ENCODE data around the gene C10orf105.

C10orf105 gene, protein sequence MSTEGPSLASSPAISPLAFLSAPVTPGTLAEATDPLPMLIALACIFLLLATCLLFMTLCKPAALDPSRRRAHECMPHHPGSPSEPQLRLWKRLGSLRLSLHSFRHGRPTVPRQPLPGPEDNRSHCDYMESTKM

DNA sequence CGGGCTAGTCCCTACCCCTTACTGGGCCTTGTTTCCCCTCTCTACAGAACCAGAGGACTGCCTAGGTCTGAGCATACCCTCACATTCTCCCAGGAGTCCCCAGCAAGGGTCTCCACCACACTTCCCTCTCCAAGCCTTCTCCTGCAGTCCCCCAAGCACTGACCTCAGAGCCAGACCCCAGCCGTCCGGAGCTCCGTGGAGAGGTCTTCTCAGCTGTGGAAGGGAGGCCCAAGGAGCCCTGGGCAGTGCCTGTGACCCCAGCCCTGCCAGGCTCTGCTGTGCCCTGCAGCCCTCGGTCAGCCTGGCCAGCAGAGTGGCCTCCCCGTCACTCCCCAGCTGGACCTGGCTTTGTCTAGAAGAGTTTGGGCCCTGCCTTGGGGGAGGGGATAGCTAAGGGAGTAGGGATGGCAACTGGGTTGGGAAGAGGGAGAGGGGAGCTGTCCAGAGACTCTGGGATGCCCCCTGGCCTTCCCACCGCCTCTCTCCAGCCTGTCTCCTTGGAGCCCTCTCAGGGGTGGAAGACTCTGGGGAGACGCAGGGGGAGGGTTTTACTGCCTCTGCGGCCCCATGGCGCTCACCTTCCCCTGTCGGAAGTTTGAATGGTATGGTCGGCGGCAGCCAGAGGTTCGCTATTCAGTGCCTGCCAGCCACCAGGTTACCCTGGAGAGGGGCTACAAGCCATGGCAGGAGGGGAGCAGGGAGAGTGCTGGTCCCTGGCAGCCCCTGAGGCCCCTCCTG is at the start of gene C10orf105:
C10orf105 (minus strand) TSS at position 315 of the 738 bp plus-strand sequence. CDS start 3,441 bp downstream, outside the sequence.
- DNase-seq: peak; percentile 61

DNA sequence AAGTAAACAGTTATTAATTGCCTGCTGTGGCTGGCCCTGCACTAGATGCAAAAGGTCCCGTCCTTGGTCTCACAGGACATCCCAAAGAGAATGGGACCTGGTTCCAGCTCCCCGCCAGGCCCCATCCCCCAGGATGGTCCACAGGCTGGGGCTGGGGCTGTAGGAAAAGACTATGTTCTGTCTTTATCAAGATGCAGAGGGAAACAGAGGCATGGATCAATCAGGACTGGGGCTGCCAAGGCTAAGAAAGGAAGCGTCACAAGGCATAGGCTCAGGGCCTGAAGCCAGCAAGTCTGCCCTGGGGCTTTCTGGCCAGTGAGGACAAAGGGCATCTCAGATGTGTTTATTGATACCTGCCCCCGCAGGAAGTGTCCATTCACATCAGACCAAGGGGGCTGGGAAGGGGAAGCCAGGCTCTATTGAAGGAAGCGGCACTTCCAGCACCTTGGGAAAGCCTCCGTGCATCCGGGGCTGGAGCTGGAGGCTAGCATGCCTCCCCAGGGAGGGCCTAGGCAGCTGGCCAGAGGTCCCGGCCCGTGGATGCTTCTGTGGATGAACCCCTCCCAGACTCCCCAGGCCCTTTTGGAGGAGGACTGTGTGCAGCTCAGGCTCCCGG is 48.0 kb upstream of the C10orf105 start:
- DNase-seq: no peak

DNA sequence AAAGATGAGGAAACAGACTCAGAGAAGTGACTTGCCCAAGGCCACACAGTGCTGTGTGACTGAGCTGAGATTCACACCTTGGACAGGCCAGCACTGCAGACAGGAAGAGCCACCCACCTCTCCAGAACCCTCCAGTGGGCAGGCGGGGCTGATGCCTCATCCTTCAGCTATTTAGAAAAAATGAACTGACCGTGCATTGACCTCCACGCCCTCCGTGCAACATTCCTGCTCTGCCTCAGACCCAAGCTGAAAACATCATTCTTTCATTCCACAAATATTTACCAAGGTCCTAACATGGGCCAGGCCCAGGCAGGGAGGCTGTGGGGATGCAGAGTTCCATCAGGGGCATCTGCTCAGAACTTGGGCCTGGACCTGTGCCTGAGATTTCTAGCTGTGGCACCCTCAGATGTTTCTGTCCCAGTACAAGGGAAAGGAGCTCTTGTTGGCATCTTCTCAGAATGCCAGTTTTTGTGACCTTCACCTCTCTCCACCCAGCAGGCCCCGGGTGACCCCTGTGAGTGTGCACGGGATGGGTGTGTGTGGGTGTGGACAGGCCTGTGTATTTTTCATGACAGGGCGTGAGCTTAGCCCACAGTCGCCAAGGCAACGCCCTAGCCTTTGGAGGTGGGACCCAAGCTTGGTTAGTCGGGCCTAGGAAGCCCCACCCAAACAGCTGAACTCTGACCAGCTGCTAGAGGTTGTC is 47.3 kb upstream of the C10orf105 start:
- DNase-seq: peak; percentile 55

DNA sequence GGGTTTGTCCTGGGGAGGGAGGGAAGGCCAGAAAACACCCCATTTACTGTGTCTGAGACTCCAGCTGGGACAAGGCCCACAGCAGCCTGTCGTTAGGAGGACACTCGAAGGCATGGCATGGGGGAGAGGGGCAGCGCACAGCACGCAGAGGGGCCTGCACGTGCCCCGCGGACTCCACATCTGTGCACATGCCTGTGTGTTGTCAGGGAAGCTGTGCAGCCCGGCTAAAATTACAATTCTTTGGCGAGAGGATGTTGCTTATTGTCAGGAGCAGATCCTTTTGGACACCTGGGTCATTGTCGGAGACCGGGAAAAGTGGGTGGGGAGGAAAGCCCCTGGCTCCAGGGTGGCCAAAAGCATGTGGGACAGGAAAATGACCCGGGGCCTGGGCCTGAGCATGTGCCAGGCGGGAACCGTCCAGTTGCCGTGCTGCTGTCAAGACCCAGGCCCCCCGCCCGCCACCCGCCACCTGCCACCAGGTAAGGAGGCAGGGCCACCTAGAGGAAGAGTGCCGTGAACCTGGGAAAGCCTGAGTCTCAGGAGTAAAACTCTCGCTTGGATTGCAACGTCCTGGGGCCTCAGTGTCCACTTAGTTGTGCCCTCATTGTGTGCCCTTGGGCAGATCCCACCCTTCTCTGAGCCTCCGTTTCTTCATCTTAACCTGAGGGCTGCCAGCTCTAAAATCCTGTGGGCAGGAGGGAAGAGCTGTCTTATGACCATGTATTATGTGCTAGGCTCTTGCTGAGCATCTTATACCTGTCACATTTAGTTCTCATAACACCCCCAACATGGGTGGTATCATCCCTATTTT is 46.5 kb upstream of the C10orf105 start:
- no peak for DNase-seq

DNA sequence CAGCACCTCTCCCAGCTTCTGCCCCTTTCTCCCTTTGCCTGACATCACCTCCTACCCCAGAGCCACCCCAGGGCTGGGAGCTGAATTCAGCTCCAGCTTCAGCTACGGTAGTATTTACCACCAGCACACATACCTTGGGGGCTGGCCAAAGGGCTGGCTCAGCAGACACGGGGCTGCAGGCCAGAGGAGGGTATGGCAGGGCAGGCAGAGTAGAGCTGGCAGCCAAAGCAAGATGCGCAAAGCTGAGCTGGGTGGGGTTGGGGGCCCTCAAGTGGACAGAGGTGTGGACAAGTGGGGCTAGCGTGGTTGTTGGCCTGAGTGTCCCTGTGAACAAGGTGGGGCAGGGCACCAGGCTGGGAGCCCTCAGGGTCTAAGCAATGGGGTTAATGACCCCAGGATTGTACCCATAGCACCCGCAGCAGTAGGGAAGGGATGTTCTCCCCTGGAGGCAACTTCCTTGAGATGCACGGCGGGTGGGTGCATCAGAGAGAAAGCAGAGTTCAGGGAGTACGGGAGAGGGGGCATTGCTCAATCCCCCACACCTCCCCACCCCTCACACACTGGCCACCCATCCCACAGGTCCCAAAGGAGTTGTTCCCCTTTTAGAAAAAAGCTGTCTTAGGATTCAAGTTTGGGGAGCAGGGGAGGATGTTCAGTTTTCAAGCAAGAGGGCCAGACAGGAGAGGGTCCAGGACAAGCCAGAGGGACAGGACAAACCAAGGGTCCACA is 45.8 kb upstream of the C10orf105 start:
- no peak for DNase-seq

DNA sequence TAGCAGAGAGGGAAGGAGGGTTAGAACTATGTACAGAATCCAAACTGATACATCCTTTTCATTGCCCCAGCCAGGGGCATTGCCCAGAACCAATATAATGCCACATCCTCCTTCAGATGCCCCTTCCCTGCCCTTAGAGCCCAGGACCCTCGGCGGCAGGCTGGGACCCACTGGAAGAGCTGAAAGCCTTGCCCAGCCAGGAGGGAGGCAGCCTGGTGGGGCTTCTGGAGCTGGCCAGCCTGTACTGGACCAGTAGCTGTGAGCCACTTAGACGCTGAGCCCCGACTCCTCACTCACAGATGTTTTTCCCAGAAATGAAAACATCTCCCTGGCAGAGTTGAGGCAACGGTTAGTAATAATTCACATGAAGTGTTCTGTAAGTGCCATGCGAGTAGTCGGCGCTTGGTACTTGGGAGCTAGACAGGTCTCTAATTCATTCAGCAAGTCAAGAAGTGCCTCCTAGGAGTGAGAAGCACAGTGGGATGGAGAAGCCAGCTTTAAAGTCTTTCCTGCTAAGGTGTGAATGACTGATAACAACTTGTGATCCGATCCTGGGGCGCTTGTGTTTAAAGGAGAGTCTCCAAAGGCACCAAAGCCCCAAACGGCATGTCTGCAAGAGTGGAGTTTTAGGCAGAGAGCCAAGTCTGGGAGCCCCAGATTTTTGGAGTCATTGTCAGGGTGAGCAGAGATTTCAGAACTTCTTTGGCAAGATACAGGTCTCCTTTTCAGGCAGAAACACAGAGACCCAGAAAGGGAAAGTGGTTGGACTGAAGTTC is 44.0 kb upstream of the C10orf105 start:
- no peak for DNase-seq

DNA sequence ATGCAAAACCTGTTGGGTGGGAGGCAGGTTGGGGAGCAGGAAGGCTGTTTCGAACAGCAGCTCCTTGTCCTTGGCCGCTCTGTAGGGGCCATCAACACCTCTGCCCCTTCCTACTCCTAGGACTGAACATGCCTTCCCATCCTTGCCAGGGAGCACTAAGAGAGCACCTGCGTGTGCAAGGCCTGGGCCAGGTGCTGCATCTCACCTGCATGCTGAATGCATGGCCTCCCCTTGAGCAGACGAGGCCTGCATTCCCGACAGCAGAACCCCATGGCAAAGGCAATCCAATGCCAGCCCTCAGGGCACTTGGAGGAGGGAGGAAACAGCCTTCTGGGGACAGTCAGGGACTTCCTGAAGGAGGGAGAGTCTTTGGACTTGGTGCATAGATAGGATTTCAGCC is 42.7 kb upstream of the C10orf105 start:
- no peak for DNase-seq

DNA sequence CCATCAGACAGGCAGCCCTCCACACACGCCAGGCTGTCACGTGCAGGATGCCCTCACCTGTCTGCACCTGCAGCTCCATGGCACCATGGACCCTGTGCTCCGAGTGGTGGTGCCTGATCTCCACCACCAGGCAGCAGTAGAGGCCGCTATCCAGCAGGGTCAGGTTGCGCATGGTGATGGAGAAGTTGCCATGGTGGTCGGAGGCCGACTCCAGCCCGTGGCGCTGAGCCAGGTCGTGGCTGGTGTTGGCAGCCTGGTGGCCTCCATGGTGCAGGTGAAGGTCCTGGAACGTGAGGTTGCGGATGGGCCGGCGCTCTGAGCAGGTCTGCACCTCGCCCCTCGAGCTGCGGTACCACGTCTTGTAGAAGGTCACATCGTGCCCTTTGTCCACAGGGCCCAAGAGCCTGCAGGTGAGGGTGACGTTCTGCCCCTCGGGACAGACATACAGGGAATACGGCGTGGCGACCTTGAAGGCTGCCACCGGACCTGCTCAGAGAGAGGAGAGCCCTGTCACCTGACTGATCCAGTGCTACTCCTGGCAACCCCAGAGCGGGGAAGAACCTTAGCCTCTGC is 42.0 kb upstream of the C10orf105 start:
- DNase-seq: no peak

DNA sequence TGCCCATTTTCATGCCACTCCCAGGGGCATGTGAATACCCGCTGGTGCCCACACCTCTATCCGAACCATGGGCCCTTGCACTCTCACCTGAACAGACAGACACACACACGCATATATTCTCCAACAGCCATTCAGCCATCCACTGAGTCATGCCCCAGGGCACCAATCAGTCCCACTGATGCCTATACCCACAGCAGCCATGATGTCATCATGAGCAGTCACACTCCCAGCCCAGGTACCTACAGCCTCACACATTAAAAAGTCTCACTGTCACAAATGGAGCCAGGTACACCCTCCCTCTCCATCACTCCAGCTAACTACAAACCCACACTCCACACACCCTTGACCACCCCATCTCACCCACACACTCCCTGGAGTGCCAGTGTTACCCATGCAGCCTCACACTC is 41.5 kb upstream of the C10orf105 start:
- DNase-seq: no peak

DNA sequence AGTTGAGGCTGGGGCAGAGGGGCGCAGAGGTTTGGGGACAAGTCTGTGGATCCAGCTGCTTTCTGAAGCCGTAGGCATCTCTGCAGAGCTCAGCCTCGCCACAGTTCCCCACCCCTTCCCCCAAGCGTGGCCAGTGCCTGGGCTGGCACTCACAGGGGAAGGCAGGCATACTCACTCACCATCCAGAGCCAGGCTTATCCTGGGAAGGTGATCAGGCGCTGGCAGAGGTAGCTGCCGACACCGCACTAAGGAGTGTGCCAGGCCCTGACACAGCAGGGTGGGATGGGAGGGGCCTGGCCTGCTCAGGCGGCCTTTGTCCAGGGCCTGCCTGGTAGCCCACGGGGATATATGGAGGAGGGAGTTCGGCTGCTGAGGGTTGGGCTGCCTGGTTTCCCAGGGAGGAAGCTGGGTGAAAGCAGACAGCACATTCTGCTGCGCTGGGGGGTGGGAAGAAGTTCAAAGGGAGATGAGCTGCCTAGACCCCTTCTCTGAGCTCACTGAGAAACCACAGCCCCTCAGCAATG is 37.9 kb upstream of the C10orf105 start:
- DNase-seq: no peak

DNA sequence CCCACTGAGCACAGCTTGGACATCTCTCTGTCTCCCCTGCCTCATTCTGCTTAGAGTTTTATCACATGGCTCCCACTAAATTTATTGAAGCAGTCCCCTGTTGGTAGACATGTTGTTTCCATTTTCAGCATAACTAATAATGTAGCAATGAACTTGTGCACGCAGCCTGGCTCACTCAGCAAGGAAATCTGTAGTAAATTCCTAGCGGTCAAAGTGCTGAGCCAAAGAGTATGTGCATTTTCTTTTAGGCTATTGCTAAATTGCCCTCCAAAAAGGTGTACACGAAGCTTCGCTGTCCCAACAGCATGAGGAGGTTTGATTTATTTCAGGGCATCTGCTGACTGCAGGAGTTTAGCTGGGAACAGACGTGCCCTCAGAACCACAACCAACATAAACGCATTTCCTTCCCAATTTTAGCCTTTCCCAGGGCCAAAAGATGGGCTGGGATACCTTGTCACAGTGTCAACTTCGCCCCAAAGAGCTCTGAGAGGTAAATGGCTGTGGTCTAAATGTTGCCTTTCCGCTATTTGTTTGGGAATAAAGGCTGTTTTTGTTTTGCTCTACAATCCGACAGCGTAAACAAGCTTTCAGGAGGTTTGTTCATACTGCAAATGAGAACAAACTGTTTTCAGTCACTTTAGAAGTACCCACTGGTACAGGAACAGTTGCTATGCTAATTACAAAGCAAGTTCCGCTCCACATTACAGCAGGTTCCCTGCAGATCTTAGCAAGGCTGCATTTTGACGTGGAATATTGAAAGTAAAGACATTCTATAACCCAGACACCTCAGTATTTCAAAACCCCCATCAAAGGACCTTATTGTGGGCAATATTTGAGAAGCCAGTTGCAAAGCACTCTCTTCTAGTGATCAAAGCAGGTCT is 37.0 kb upstream of the C10orf105 start:
- no peak for DNase-seq

DNA sequence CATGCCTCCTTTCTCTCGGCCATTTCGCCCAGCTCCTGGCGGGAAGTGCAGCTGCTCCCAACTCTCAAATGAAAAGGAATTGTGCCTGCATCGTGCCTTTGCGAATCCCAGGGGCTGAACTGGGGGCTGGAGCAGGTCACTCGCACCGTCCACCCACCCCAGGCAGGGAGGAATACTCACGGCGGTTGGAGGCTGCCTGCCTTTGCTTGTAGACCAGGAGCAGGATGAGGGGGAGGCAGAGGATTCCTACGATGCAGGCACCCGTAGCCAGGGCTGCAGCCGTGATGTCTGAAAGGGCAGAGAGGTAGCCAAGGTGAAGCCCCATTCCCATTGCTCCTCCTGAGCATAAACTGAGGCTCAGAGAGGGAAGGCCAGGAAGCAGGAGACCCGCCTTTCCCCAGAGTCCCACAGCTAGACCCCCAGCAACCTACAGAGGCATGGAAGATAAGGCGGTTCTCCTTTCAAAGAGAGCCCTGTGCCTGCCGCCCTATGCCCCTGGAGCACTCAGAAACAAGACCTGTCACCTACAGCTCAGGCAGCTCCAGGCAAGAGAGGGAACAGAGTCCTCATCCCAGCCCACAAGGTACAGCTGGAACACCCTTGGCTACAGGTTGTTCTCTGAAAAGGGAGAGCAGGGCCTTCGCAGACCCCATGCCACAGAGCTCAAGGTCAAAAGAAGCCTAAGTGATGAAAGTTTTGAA is 35.8 kb upstream of the C10orf105 start:
- no peak for DNase-seq

DNA sequence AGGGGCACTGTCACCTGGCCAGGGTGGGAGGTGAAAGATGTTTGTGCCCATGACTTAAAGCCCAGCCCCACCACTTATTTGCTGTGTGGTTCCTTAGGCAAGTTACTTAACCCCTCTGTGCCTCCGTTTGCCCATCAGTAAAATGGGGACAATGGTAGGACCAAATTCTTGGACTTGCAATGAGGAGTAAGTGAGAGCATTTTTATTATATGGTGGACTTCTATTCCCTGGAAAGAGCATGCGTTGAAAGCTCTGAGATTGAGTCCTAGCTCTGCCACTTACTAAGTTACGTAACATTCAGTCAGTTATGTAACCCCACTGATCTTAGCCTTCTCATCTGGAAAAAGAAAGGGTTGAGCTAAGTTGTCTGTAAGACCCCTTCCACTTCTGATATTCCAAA is 35.0 kb upstream of the C10orf105 start:
- no peak for DNase-seq

DNA sequence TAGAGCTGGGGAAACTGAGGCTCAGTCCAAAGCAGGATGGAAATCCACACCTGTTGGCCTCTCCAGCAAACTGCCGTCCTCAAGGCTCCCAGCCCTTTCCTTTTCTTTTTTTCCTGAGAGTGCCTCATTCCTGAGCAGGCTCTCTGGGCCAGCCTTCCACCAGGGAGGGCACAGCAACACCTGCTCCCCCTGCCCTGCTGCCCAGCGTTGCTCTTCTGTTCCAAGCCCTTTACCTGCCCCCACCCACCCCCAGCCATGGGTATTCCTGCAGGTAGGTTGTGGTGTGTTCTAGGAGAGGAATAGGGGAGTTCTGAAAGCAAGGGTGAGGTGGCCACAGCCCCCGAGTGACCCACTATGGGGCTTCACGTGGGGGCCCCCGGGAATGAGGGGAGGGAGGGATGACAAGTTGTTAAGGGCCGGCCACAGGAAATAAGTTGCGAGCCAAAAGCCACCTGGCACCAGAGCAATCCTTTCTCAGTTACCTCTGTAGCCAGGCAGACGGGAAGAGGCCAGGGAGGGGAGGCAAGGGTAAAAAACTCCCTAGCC is 34.5 kb upstream of the C10orf105 start:
- no peak for DNase-seq

DNA sequence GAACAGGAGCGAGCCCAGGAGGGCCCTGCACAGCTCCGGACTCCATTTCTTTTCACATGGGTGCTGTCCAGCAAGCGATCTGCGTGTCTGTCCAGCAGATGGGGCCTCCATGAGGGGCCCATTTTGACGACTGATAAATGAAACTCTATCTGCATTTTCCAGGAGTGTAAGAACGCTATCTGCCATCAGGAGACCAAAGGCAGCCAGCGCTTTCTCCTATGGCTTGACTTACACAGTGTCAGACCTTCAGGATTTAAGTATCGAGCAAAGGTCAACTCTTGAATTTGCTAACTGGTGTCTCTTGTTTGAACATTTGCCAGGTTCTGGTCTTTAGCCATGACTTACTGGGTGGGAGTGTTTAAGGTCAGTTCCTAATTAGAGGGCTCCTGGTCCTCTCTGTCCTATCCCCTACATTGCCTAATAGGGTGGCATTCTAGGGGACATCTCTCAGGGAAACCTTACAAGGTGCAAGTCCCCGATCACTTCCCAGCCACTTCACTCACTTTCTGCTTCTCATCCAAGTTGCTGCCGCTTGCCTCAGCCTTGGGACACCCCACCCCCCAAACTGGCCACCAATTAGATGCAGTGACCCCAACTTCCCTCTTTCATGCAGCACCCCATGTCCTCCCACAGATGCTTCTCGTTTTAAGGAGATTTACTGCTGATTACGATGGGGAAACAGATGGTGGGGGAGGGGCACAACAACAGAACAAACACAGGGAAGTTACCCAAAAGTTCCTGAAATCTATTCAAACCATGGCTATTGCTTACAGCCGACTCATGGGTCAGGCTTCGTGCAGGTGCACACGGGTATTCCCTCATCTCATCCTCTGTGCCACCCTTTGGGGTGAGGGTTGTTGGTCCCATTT is 33.7 kb upstream of the C10orf105 start:
- no peak for DNase-seq

DNA sequence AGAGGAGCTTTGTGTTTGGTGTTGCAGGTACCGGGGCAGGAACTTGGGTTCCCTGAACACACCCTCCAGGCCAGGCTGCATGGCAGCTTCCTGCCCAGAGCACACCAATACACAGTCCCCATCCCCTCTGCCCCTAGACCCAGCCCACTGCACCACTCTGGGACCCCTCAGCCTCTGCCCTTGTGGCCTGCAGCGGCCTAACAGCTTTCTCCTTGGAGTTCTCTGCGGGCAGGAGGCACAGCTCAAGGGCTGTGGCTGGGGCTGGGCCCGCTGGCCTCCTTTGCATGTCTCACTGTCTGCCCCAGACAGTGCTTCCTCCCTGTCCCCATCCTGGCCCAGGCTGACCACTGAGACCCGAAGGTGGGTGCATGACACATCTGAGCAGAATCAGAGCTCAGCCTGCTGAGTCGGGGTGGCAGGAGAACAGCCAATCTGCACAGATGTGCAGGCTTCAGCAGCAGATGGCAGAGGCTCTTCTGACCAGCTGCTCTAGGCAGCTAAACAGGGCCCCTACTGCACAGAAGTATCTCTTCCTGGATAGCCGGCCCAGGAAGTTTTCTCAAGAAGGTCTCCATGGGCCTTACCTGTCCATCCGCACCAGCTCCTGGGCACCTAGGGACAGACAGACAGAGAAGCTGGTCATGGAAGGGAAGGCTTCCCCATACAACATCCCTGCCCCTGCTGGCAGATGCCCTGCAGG is 33.0 kb upstream of the C10orf105 start:
- no peak for DNase-seq
